Glutamatergic neuron (in vitro differentiated cells): ENCODE measurements around the gene AMBRA1. TPM values are rescaled to one million over a fixed set of nuclear protein-coding genes. Genes with fewer than 3 reads are reported as not detected.

Source experiments
- DNase-seq: peaks from one replicate; pipeline ENCODE4 v3.0.0; 2022
- H3K27ac Mint-ChIP-seq: one replicate; pipeline ENCODE4 v1.8.0; 2020; ENCODE audit warnings: mild to moderate bottlenecking, mixed read lengths, inconsistent platforms; ENCODE audit not compliant: unreplicated experiment
- H3K27me3 Mint-ChIP-seq: one replicate; pipeline ENCODE4 v1.8.0; 2020; ENCODE audit warnings: mild to moderate bottlenecking, moderate library complexity, mixed read lengths, inconsistent platforms; ENCODE audit not compliant: unreplicated experiment
- H3K36me3 Mint-ChIP-seq: one replicate; pipeline ENCODE4 v1.8.0; 2020; ENCODE audit warnings: mild to moderate bottlenecking, mixed read lengths, inconsistent platforms; ENCODE audit not compliant: unreplicated experiment
- H3K4me1 Mint-ChIP-seq: one replicate; pipeline ENCODE4 v1.8.0; 2020; ENCODE audit warnings: mild to moderate bottlenecking, low read depth, mixed read lengths, inconsistent platforms; ENCODE audit not compliant: unreplicated experiment
- H3K4me3 Mint-ChIP-seq: one replicate; pipeline ENCODE4 v1.8.0; 2020; ENCODE audit warnings: mild to moderate bottlenecking, mixed read lengths, inconsistent platforms; ENCODE audit not compliant: unreplicated experiment
- H3K9me3 Mint-ChIP-seq: one replicate; pipeline ENCODE4 v1.8.0; 2020; ENCODE audit warnings: mild to moderate bottlenecking, moderate library complexity, mixed read lengths, inconsistent platforms; ENCODE audit not compliant: unreplicated experiment
- total RNA-seq: library from RNA; stranded (reverse); fragmentation: NEBNext Ultra II Directional; extraction: Animal tissue kit (Norgen Biotek cat#: 25700); gene quantifications from one replicate; pipeline ENCODE4 v1.2.1, GENCODE V29; 2021; ENCODE audit not compliant: unreplicated experiment
- TF ChIP-seq, protein P1 (sequence below): fragments of 200-600 bp; sonication (generic); IDR thresholded peaks from one replicate; pipeline ENCODE4 v1.5.0; 2021; ENCODE audit not compliant: partially characterized antibody, unreplicated experiment

Gene AMBRA1
- total RNA-seq, 1 donor from 2014 or later = 49.0 TPM

DNA sequence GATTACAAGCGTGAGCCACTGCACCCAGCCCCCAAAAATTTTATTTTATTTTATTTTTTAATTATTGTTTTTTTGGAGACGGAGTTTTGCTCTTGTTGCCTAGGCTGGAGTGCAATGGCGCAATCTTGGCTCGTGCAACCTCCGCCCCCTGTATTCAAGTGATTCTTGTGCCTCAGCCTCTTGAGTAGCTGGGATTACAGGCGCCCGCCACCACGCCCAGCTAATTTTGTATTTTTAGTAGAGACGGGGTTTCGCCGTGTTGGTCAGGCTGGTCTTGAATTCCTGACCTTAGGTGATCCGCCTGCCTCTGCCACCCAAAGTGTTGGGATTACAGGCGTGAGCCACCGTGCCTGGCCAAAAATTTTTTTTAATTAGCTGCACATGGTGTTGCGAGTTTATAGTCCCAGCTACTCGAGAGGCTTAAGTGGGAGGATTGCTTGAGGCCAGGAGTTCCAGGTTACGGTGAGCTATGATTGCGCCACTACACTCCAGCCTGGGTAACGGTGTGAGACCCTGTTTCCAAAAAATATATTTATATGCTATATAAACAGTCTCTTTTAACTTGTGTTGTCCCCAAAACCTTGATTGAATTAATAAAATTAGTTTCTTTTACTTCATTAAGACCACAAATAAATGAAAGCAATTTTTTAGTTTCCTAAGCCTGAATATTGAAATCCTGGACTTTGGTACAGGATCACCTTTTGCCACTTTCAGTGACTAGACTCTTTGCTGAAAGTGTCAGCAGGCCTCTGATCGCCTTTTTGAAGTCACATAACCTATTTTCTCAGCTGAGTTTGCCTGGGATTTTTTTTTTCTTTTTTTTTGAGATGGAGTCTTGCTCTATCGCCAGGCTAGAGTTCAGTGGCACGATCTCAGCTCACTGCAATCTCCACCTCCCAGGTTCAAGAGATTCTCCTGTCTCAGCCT lies 39.7 kb upstream of the AMBRA1 start:
- H3K27me3 Mint-ChIP-seq = no peaks in the 10 kb centered on the region
- no peak for DNase-seq
- H3K36me3 Mint-ChIP-seq = no peaks in the 10 kb centered on the region
- no peak overlapping the region for H3K4me3 Mint-ChIP-seq
- H3K9me3 Mint-ChIP-seq = no peaks in the 10 kb centered on the region
- H3K27ac Mint-ChIP-seq = no peak overlapping the region
- TF ChIP-seq, protein P1, sequence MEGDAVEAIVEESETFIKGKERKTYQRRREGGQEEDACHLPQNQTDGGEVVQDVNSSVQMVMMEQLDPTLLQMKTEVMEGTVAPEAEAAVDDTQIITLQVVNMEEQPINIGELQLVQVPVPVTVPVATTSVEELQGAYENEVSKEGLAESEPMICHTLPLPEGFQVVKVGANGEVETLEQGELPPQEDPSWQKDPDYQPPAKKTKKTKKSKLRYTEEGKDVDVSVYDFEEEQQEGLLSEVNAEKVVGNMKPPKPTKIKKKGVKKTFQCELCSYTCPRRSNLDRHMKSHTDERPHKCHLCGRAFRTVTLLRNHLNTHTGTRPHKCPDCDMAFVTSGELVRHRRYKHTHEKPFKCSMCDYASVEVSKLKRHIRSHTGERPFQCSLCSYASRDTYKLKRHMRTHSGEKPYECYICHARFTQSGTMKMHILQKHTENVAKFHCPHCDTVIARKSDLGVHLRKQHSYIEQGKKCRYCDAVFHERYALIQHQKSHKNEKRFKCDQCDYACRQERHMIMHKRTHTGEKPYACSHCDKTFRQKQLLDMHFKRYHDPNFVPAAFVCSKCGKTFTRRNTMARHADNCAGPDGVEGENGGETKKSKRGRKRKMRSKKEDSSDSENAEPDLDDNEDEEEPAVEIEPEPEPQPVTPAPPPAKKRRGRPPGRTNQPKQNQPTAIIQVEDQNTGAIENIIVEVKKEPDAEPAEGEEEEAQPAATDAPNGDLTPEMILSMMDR = no peak
- H3K4me1 Mint-ChIP-seq = no peaks in the 10 kb centered on the region

- Mint-ChIP-seq H3K27ac (no peak overlapping the region), H3K36me3 (no peaks in the 10 kb centered on the region), H3K27me3 (no peaks in the 10 kb centered on the region), H3K9me3 (no peaks in the 10 kb centered on the region), H3K4me1 (no peaks in the 10 kb centered on the region), H3K4me3 (no peak overlapping the region)
- DNase-seq = no peak
- TF ChIP-seq, protein P1 = no peak
Measured at GRCh38 chr11:46632502-46632901, 38.7 kb upstream of the AMBRA1 start.

GRCh38 chr11:46631676-46632075 lies 37.9 kb upstream of the AMBRA1 start:
- H3K27ac Mint-ChIP-seq = no peak overlapping the region
- TF ChIP-seq, protein P1 = no peak
- no peaks in the 10 kb centered on the region for H3K4me1 Mint-ChIP-seq
- no peak for DNase-seq
- H3K27me3 Mint-ChIP-seq = no peaks in the 10 kb centered on the region
- no peak overlapping the region for H3K4me3 Mint-ChIP-seq
- H3K9me3 Mint-ChIP-seq = no peaks in the 10 kb centered on the region
- H3K36me3 Mint-ChIP-seq = no peaks in the 10 kb centered on the region

GRCh38 chr11:46630237-46630636 lies 36.4 kb upstream of the AMBRA1 start:
- Mint-ChIP-seq H3K36me3 (no peaks in the 10 kb centered on the region), H3K27ac (no peak overlapping the region), H3K9me3 (no peaks in the 10 kb centered on the region), H3K4me3 (no peak overlapping the region), H3K4me1 (no peaks in the 10 kb centered on the region), H3K27me3 (no peaks in the 10 kb centered on the region)
- no peak for DNase-seq
- TF ChIP-seq, protein P1 = no peak

DNA sequence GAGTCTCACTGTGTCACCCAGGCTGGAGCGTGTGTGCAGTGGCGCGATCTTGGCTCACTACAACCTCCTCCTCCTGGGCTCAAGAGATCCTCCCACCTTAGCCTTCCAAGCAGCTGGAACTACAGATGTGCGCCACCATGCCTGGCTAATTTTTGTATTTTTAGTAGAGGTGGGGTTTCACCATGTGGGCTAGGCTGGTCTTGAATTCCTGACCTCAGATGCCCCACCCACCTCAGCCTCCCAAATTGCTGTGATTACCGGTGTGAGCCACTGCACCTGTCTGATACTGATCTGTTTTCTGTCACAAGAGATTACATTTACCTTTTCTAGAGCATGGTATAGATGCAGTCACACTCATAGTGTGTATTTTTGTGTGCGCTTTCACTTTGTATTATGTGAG lies 35.1 kb upstream of the AMBRA1 start:
- H3K27ac Mint-ChIP-seq = no peak overlapping the region
- TF ChIP-seq, protein P1 = no peak
- no peaks in the 10 kb centered on the region for H3K4me1 Mint-ChIP-seq
- no peaks in the 10 kb centered on the region for H3K36me3 Mint-ChIP-seq
- no peak overlapping the region for H3K4me3 Mint-ChIP-seq
- no peaks in the 10 kb centered on the region for H3K9me3 Mint-ChIP-seq
- H3K27me3 Mint-ChIP-seq = no peaks in the 10 kb centered on the region
- DNase-seq = no peak
